COLO668 (cell line): ENCODE results near the gene RMI2.
"Not testable (repeated sequence)": the region's sequence is repeated elsewhere in the genome, so short reads cannot be mapped to it uniquely, and the experiment has no call there.

ENCODE experiments used
- DNase-seq: peaks from one replicate; lab custom pipeline; 2025; ENCODE audit not compliant: unreplicated experiment; lab: John Stamatoyannopoulos, UW

RMI2 gene

GRCh38 chr16:11345040-11345862 is at the start of gene RMI2:
Gene RMI2 (plus strand): TSS chr16:11345459. CDS start chr16:11345472, 13 bp downstream.
- peak; percentile 97 for DNase-seq

- DNase-seq, result no peak
Measured at GRCh38 chr16:11295672-11296071, 49.6 kb upstream of the RMI2 start.

GRCh38 chr16:11296351-11296705 is 48.9 kb upstream of the RMI2 start:
- no peak for DNase-seq

GRCh38 chr16:11296706-11297491 is 48.4 kb upstream of the RMI2 start:
- DNase-seq, result no peak

GRCh38 chr16:11297492-11298142 is 47.6 kb upstream of the RMI2 start:
- peak; percentile 67 for DNase-seq

- no peak for DNase-seq
Measured at GRCh38 chr16:11298143-11298900, 46.9 kb upstream of the RMI2 start.

- not testable (repeated sequence) for DNase-seq
Measured at GRCh38 chr16:11298950-11299547, 46.2 kb upstream of the RMI2 start.

- no peak for DNase-seq
Measured at GRCh38 chr16:11299865-11300559, 45.2 kb upstream of the RMI2 start.

GRCh38 chr16:11300560-11300892 is 44.7 kb upstream of the RMI2 start:
- DNase-seq, result no peak

GRCh38 chr16:11301645-11302501 is 43.4 kb upstream of the RMI2 start:
- no peak for DNase-seq

GRCh38 chr16:11302977-11303376 is 42.3 kb upstream of the RMI2 start:
- DNase-seq, result peak; percentile 68

GRCh38 chr16:11303405-11304138 is 41.7 kb upstream of the RMI2 start:
- DNase-seq, result peak; percentile 26

GRCh38 chr16:11306381-11306780 is 38.9 kb upstream of the RMI2 start:
- no peak for DNase-seq

GRCh38 chr16:11306997-11307638 is 38.1 kb upstream of the RMI2 start:
- DNase-seq, result no peak

GRCh38 chr16:11307639-11308492 is 37.4 kb upstream of the RMI2 start:
- no peak for DNase-seq

- peak; percentile 70 for DNase-seq
Measured at GRCh38 chr16:11308493-11309283, 36.6 kb upstream of the RMI2 start.
